ENCODE results near the gene ADRA2B. TPM values are rescaled to one million over a fixed set of nuclear protein-coding genes. Genes with fewer than 3 reads are reported as not detected.

Gene ADRA2B
- total RNA-seq, 4 donors from 2014 or later = 2.1 to 6.0 (median 4.0) TPM

DNA sequence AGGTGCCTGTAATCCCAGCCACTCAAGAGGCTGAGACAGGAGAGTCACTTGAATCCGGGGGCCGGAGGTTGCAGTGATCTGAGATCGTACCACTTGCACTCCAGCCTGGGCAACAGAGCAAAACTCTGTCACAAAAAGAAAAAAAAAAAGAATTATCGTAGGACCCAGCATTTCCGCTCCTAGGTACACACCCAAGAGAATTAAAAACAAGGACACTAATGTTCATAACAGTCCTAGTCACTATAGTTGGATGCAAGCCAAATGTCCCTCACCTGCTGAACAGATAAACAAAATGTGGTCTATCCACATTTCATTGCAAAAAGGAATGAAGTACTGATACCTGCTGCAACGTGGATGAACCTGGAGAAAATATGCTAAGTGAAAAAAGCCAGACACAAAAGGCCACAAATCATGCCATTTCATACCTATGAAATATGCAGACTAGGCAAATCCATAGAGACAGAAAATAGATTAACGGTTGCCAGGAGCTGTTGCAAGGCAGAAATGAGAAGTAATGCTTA lies 21.2 kb downstream of the ADRA2B start:
- intact Hi-C loops (cut with DNase I) = no loop called here
- Histone ChIP-seq H3K27me3 (peaks cover 0 to 8% (median 0%) of the 10 kb centered on the region in 4 donors), H3K9me3 (no peaks in the 10 kb centered on the region), H3K36me3 (no peaks in the 10 kb centered on the region), H3K27ac (replicated peaks in 1 of 4) (no peak overlapping the region), H3K4me3 (no peak overlapping the region), H3K4me1 (peaks cover 13 to 27% (median 19%) of the 10 kb centered on the region in 4 donors)
- DNase-seq (ENCODE audit: extremely low spot score) = no peak
- TF ChIP-seq, protein P1, sequence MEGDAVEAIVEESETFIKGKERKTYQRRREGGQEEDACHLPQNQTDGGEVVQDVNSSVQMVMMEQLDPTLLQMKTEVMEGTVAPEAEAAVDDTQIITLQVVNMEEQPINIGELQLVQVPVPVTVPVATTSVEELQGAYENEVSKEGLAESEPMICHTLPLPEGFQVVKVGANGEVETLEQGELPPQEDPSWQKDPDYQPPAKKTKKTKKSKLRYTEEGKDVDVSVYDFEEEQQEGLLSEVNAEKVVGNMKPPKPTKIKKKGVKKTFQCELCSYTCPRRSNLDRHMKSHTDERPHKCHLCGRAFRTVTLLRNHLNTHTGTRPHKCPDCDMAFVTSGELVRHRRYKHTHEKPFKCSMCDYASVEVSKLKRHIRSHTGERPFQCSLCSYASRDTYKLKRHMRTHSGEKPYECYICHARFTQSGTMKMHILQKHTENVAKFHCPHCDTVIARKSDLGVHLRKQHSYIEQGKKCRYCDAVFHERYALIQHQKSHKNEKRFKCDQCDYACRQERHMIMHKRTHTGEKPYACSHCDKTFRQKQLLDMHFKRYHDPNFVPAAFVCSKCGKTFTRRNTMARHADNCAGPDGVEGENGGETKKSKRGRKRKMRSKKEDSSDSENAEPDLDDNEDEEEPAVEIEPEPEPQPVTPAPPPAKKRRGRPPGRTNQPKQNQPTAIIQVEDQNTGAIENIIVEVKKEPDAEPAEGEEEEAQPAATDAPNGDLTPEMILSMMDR (IDR thresholded peaks at IDR 0.05) = no peak
- TF ChIP-seq EP300 (IDR thresholded peaks at IDR 0.05) (no peak), POLR2A (IDR thresholded peaks at IDR 0.05; ENCODE audit: low read depth) (no peak), POLR2AphosphoS5 (IDR thresholded peaks at IDR 0.05) (no peak)
- WGBS = 79% methylated on average over 7 of the region's 7 CpGs

GRCh38 chr2:96093528-96093927 lies 22.8 kb downstream of the ADRA2B start:
- Histone ChIP-seq H3K27me3 (peaks cover 0 to 19% (median 0%) of the 10 kb centered on the region in 4 donors), H3K36me3 (no peaks in the 10 kb centered on the region), H3K27ac (replicated peaks in 1 of 4) (no peak overlapping the region), H3K4me3 (no peak overlapping the region), H3K9me3 (no peaks in the 10 kb centered on the region), H3K4me1 (peaks cover 5 to 16% (median 7%) of the 10 kb centered on the region in 4 donors)
- intact Hi-C loops (cut with DNase I) = no loop called here
- 93% methylated on average over 4 of the region's 4 CpGs for WGBS
- peak; percentile 88 for DNase-seq (ENCODE audit: extremely low spot score)
- TF ChIP-seq POLR2AphosphoS5 (IDR thresholded peaks at IDR 0.05) = no peak
- TF ChIP-seq EP300 (IDR thresholded peaks at IDR 0.05) = no peak
- TF ChIP-seq, protein P1 (IDR thresholded peaks at IDR 0.05) = no peak
- TF ChIP-seq POLR2A (IDR thresholded peaks at IDR 0.05; ENCODE audit: low read depth) = no peak

DNA sequence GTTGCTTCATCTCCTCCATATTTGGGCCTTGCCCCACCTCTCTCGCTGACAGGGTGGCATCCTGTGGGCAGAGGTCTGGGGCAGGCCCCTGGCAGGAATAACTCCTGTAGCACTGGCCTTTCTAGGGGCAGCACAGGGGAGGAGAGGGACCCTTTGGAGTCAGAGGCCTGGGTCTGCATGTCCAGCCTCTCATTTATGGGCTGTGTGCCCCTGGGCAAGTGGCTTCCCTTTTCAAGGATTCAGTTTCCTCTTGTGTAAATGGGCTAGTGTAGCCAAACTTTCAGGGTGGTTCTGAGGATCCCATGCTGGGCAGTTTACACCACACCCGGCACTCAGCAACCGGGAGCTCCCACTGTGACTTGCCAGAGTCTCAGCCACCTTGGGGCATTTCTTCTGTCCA lies 23.4 kb downstream of the ADRA2B start:
- H3K27ac ChIP-seq (replicated peaks in 1 of 4) = no peak overlapping the region
- intact Hi-C loops (cut with DNase I) = no loop called here
- DNase-seq (ENCODE audit: extremely low spot score) = peak; percentile 81
- no peaks in the 10 kb centered on the region for H3K9me3 ChIP-seq
- peaks cover 0 to 10% (median under 1%) of the 10 kb centered on the region in 4 donors for H3K4me1 ChIP-seq
- H3K27me3 ChIP-seq = peaks cover 0 to 19% (median 0%) of the 10 kb centered on the region in 4 donors
- H3K4me3 ChIP-seq = no peak overlapping the region
- TF ChIP-seq, protein P1 (IDR thresholded peaks at IDR 0.05) = no peak
- no peak for TF ChIP-seq EP300 (IDR thresholded peaks at IDR 0.05)
- 95% methylated on average over 3 of the region's 3 CpGs for WGBS
- no peaks in the 10 kb centered on the region for H3K36me3 ChIP-seq

- 98% methylated on average over 4 of the region's 4 CpGs for WGBS
- H3K27me3 ChIP-seq = peaks cover 0 to 19% (median 0%) of the 10 kb centered on the region in 4 donors
- no peak overlapping the region for H3K4me3 ChIP-seq
- no peaks in the 10 kb centered on the region for H3K36me3 ChIP-seq
- intact Hi-C loops (cut with DNase I) = no loop called here
- no peaks in the 10 kb centered on the region for H3K9me3 ChIP-seq
- peak; percentile 34 for DNase-seq (ENCODE audit: extremely low spot score)
- no peak overlapping the region for H3K27ac ChIP-seq (replicated peaks in 1 of 4)
- peaks cover 0 to 9% (median 0%) of the 10 kb centered on the region in 4 donors for H3K4me1 ChIP-seq
- TF ChIP-seq POLR2A (IDR thresholded peaks at IDR 0.05; ENCODE audit: low read depth) = no peak
- TF ChIP-seq POLR2AphosphoS5 (IDR thresholded peaks at IDR 0.05) = no peak
- TF ChIP-seq, protein P1 (IDR thresholded peaks at IDR 0.05) = no peak
- TF ChIP-seq EP300 (IDR thresholded peaks at IDR 0.05) = no peak
These were observed 23.8 kb downstream of the ADRA2B start for GRCh38 chr2:96092573-96092877.

Data from esophagus muscularis mucosa (tissue), 4 donors.